HG03520 (cell line): Measurements from ENCODE around the gene ADARB2.

Experiments
- ATAC-seq: cut with Tn5 transposase; IDR thresholded peaks from one replicate; pipeline ENCODE4 v1.9.1; 2021; ENCODE audit warnings: mild to moderate bottlenecking, moderate library complexity; ENCODE audit not compliant: unreplicated experiment

Gene ADARB2

DNA sequence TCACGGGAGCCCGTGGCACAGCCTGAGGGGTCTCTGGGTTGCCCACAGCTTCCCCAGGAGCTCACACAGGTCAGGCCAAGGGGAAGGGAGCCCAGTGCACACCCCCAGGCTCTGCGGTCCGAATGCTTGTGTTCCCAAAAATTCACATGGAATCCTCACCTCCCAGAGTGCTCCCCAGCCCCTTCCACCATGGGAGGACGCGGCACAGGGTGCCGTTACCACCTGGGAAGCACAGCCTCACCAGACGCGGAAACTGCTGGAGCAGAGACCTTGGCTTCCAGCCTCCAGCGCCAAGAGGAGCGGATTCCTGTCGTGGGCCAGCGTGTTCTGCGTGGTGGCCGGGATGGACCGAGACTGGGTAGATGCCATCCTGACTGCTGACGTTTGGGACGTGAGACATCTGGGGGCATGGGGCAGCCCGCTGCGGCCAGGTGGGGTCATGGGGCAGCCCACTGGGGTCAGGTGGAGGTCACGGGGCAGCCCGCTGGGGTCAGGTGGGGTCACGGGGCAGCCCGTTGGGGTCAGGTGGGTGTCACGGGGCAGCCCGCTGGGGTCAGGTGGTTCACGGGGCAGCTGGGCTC is 531.8 kb downstream of the ADARB2 start:
- no peak for ATAC-seq

DNA sequence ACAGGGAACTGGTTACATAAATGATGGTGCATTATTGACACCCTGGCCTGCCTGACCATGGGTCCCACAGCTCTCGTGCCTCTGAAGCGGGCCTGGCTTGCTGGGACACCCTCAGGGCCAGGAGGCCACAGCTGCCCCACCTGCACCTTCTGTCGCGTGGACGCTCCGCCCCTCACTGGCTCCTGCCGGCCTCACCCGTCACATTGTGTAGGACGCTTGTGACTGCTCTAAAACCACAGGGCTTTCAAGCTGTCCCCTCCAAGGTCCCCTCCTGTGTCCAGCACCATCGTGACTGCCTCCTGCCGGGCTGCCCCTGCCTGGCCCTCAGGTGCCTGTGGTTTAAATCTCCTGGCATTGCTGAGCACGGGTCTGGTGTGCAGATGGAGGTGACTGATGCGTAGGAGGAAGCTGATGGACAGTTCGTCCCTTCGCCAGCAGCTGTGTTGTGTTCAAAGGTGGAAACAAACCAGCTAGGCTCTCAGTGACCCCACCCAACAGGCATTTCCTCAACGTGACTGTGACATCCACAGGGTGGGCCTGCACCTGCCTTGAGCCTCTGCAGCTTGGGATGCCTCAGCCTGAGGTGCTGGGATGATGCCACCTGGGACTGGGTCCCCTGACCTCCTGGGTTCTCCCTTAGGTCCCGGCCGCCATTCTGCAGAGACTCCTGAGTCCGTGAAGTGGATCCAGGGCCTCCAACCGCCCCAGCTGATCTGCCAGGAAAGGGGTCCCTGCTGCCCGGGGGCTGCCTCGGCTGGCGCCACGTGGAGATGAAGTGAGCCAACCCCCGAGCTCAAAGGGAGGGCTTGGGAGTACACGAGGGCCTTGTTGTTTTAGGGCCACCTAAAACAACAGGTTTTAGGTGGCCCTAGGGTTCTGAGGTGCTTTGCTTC is 532.6 kb downstream of the ADARB2 start:
- ATAC-seq = no peak

DNA sequence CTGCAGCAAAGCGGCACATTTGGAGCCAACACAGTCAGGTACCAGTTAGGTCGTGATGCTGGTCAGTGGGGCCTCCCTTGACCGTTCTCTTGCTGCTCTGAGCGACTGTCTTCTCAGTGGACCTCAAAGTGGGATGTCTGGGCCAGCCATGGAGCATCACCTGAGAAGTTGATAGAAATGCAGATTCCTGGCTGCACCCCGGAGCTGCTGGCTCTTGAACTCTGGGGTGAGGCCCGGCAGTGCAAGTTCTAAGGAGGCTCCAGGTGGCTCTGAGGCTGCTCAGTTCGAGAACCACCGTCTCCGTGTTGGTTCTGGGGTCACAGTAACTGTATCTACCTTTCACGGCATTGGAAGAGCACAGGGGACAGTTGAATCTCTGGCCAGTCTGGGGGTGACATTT is 533.6 kb downstream of the ADARB2 start:
- no peak for ATAC-seq

DNA sequence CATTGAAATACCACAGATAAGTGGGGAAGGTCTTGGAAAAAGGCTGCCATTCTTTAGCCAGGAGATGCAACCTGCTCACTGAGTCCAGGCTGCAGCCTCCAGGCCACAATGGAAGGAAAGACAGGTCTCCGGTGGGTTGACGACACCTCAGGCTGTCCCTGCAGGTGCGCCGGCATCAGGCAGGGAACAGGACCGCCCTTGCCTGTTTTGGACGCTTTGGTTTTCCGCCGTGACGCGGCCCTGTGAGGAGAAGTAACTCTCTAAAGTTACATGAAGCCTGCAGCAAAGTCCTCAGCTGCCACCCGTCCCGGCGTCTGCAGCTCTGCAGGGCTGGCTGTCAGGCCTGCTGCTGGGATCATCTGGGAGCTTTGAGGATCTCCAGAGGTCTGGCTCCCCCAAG is 534.1 kb downstream of the ADARB2 start:
- ATAC-seq = no peak

DNA sequence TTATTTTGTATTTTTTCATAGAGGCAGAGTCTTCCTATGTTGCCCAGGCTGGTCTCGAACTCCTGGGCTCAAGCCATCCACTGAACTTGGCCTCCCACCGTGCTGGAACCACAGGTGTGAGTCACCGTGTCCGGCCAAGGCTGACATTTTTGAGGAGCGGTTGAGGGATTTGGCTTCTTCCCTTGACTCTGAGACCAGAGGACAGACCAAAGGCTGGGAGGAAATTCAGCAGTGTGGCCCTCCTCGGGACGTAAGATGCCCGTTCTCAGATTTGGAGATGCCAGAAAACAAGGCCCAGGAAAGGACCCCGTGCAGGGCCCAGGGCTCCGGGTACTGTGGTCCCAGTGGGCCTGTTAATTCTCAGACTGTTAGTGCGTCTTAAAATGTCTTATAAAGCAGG is 535.0 kb downstream of the ADARB2 start:
- no peak for ATAC-seq

DNA sequence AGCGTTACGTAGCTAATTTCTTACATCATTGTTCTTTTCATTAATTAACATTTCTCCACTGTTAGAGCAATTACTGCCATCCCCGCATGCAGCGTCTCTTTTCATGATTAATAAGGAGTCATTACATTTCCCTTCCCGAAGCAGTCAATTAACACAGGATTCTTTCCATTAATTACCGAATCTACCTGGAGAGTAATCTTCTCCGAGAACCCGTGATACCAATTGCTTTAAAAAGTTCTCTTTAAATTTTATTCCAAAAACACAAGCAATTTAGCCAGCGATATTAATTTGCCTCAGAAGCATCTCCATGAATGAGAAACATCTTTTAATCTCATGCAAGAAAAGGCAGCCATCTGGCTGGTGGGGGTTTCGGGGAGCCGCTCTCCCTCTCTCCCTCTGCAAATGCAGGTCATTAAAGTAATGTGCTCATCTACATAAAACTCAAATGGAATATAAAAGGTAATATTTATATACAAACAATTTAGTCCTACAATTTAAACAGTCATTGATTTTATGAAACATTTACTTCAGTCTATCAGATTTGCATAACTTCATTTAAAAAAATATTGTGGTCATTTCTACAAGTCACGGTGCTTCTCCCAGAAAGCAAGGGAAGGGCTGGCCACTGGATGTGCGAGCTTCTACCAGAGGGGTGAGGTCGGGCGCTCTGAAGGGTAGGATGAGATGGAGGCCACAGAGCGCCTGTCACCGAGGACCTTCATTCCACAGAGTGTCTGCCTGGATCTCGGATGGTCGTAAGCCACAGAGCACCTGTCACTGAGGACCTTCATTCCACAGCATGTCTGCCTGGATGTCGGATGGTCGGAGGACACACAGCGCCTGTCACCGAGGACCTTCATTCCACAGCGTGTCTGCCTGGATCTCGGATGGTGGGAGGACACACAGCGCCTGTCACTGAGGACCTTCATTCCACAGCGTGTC is 536.2 kb downstream of the ADARB2 start:
- no peak for ATAC-seq

DNA sequence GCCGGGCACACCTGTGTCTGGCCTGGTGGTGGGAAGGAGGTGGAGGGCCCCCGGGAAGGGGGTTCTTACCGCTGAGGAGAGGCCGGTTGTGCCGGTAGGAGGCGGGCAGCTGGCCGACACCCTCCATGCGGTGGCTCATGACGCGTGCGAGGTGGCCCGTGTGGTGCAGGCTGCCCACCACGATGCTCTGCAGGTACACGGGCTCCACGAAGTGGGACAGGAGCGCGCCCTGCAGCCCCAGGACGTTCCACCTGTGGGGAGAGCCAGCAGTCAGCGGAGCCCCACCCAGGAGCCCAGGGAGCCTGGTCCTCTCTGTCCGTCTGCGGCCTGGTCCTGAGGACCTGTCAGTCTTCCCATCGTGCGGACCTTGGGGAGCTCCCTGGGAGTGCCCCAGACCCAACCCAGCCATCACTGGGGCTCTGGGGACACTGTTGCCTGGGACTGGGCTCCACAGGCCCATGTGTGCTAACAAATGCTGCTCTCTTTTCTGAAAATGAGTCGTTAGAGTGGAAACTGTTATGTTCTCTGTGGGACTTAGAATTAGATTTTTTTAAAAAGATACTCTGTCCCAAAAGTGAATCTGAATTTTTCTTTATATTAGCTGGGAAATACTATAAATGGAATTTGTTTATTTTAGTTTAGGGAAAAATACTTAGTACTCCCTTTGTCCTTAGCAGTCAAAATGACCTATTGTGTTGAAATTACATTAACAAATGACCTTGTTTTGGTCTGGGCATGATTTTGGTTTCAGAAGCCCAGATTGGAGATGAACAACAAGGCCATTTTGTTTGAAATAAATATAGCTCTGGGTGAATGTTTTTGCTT is 537.2 kb downstream of the ADARB2 start:
- no peak for ATAC-seq

DNA sequence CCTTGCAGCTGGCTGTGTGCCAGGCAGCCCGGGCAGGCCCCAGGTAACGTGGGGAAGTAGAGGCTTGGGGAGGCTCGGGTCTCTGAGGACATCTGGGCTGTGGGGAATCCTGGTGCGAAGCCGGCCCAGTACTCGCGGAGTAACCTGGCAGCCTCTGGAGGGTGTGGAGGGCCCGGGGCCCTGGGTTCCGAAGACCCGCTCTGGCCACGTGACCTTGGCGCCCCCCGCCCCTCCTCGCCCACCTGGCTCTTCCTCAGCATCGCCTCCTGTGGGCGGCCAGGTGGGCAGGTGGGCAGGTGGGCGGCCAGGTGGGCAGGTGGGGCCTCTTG is 538.0 kb downstream of the ADARB2 start:
- no peak for ATAC-seq

DNA sequence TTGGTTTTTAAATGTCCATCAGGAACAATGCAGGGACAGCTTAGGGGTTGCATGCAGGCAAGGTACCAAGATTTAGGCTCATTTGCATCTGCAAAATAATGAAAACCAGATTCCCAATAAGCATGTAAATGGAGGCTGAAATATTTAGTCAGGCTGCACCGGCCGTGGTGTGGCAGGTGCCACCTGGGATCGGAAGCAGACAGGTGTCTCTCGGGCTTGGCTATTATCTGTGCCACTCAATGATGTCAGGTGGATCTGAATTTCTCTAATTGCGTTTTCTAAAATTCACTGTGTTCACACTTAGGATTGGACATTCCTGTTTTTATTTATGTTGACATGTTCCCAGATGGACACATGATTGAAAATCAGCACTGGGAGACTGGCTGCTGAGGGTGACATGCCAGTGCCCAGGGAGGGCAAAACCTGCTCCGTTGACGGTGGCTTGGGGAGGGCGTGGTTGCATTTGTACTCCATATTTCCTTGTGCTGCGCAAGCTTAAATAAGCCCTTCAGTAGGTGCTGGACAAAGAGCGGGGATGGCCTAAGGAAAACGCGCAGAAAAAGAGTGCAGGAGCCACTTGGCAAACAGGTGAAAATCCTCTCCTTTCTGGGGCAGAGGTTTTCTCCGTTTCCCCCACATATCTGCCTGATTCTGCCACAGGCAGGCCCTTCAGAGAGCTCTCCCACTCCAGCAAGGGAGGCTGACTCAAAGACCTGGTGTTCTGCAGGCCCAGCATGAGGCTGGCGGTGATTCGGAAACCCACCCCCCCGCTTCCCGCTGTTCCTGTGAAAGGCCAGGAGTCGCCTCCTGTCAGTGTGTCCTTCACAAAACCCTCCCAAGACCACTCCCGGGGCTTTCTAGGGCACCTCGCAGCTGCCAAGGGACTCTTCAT is 538.6 kb downstream of the ADARB2 start:
- no peak for ATAC-seq

DNA sequence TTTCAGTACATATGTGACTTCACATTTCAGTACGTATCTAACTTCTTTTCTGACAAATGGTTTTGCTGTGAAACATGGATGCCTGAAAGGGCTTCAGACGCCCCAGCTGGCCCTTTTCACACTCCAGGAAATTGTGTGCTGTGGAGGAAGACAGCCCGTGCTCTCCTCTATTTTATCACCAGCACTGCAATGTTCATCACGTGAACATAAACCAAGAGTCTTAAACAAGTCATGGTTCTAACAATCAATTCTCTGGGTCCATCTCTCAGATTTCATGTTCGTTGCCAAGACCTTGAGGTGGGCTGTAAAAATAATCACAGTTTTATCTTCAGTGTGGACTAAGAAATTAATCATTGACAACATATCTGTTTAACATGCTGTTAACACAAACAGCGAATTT is 539.9 kb downstream of the ADARB2 start:
- ATAC-seq = no peak

DNA sequence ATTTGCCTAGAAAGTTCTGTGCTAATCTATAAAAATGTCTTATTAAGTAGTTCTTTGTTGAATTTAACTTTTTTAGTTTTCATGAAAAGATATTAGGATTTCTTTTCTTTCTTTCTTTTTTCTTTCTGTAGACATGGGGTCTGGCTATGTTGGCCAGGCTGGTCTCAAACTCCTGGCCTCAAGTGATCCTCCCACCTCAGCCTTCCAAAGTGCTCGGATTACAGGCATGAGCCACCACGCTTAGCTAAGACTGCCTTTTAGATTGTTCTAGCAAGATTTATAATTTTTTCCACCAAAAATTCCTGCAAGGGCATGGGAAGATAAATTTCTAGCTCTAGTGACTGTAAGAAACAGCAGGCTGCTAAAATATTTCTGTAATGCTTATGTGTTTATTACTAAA is 540.7 kb downstream of the ADARB2 start:
- no peak for ATAC-seq

DNA sequence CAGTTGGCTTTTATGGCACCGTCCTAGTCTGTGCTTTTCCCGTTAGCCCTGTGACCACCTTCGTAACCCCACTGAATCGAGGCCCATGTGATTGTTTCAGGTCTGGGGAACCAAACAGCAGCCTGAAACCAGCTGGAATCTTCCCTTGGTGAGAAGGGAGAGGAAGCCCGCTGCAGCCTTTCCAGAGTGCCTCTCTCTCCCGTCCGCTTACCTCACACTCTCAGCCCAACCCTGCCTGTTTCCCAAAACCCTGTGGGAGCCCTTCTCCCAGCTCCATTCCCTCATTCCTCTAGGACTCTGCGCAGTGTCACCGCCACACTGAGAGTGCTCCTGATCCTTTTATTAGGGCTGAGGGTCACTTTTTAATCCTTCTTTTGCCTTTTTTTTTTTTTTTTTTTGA is 541.5 kb downstream of the ADARB2 start:
- no peak for ATAC-seq

DNA sequence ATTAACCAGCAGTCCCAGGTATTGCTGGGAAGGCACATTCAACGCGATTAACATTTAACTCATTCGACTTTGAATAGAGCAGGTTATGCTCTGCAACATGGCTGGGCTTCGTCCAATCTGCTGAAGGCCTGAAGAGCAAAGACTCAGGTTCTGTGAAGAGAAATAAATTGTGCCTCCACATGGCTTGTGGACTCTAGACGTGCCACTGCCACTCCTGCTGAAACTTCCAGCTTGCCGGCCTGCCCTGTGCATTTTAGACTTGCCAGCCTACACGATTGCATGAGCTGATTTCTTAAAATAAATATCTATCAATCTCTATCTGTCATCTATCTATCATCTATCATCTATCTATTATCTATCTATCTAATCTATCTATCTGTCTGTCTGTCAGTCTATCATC is 543.2 kb downstream of the ADARB2 start:
- ATAC-seq = no peak

DNA sequence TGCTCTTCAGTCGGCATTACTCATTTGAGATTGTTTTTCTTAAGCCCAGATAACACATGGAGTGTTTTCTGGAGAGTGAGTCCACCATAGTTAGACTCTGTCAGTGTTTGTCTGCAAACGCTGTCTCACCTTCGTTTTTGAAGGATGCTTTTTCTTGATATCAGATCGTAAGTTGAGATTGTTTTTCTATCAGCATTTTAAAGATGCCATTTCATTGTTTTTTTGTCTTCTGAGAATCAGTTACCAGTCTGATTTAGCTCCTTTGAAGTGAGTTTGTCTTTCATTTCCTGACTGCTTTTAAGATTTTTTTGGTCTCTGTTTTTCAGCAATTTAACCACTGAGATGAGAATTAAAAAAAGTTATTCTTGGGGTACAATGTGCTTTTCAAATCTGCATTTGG is 543.8 kb downstream of the ADARB2 start:
- no peak for ATAC-seq

DNA sequence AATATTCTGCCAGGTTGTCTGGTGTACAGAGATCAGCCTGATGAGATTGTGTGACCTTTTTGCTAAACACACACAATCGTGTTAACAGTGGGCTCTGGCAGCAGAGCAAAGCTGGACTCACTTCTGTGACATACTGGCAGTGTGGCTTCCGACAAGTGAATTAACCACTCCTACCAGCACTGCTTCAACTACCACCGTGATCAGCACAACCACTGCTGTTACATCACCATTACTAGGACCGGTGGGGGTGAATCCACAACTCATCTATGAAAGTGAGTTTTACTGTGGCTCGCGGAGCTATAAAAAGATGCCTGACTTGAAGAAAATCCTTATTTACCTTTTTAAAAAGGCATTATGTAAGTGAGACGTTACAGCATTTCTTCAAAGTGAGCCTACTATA is 545.6 kb downstream of the ADARB2 start:
- ATAC-seq = no peak

DNA sequence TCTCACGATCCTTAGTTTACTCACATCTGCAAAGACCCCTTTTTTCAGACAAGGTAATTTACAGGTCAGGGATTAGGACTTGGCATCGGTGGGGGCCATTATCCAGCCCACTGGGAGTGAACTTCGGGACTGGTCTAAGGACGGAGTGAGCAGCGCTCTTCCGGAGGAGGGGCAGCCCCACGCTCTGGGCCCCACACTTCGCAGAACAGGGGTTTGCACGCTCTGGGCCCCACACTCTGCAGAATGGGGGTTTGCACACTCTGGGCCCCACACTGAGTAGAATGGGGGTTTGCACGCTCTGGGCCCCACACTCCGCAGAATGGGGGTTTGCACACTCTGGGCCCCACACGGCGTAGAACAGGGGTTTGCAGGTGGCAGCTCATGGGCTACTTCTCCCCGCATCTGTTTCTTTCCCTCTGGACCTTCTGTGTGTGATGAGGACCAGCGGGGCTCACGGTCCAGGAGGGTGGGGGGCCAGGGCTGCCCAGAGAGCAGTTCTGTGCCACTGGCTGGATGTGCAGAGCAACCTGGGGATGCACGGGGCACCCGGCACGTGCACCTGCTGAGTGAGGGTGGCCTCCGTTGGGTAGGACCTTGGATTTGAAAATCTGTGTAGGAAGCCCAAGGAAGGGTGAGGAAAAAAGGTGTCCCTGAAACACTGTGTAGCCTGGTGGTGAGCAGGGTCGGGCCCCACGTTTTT is 546.4 kb downstream of the ADARB2 start:
- ATAC-seq = no peak

DNA sequence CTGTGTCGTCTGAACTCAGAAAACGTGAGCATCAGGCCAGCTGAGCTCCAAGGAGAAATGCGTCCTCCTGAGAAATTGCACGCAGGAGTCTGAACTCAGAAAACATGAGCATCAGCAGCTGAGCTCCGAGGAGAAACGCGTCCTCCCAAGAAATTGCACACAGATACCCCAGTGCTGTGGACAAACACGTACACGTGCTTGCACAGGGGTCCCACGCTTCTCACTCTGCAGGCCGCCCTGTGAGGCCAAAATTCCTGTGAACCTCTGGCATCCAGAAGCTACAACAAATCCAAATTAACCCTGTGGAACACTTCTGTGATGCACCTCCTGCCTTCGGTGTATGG is 547.3 kb downstream of the ADARB2 start:
- no peak for ATAC-seq

DNA sequence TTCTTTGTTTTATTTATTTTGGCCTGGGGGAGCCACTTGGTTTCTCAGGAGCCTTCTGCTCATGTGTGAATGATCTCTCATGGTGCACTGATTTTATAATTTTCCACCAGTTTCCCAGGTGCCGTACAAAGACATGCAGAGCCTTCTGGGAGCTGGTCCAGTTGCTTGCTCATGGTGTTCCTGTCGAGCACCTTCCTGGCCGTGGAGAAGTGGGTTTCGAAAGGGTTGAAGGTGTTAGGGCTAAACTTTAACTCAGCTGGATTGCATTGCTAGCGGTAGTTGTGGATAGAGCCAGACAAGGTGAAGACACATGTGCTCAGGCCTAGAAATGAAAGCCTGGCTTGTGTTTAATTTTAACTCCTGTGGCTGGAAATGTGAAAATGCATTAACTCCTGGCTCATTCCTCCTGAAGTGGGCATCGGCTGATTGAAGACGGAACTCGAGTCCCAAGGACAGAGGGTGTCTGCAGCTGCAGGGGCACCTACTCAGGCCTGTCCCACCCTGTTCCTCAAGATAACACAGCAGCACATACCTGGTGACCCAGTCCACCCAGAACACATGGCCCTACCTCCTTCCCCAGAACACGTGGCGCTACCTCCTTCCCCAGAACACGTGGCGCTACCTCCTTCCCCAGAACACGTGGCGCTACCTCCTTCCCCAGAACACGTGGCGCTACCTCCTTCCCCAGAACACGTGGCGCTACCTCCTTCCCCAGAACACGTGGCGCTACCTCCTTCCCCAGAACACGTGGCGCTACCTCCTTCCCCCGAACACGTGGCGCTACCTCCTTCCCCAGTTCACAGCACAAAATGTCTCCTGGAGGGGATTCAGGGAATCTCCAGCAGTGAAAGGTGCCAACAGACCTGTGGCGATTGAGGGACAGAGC is 547.9 kb downstream of the ADARB2 start:
- no peak for ATAC-seq
